ENCODE measurements around the gene B4GALT5.
A peak's percentile ranks its signal among the peaks of the same experiment; 100 is the strongest.

Gene B4GALT5

GRCh38 chr20:49704932-49705336 is 8.7 kb downstream of the B4GALT5 start:
- Histone ChIP-seq H3K27ac (replicated peaks) (no peak overlapping the region), H3K4me3 (replicated peaks; ENCODE audit: insufficient read depth, low read length) (peak overlapping the region; percentile 17; the same call in 1 of the 2 replicates), H3K27me3 (ENCODE audit: insufficient read depth, poor library complexity, severe bottlenecking) (no peaks in the 10 kb centered on the region)
- no peak for TF ChIP-seq POLR2AphosphoS5 (IDR thresholded peaks at IDR 0.05; ENCODE audit: low read depth)
- peak; percentile 64; the same call in 1 of the 2 replicates for TF ChIP-seq SPI1 (IDR thresholded peaks at IDR 0.05; ENCODE audit: borderline replicate concordance, low read depth)
- no peak for TF ChIP-seq GABPA (IDR thresholded peaks at IDR 0.05; ENCODE audit: low read depth)
- peak in 1 of 2 experiments; percentile 33 for DNase-seq (ENCODE audit: low read depth in 1 of 2, low spot score in 1 of 2)

GRCh38 chr20:49701916-49702315 is 11.8 kb downstream of the B4GALT5 start:
- H3K27me3 ChIP-seq (ENCODE audit: insufficient read depth, poor library complexity, severe bottlenecking): no peaks in the 10 kb centered on the region
- no peak overlapping the region for H3K4me3 ChIP-seq (replicated peaks; ENCODE audit: insufficient read depth, low read length)
- TF ChIP-seq REST (IDR thresholded peaks at IDR 0.05; ENCODE audit: insufficient replicate concordance, low read depth) (no peak), POLR2AphosphoS5 (IDR thresholded peaks at IDR 0.05; ENCODE audit: low read depth) (no peak), SPI1 (IDR thresholded peaks at IDR 0.05; ENCODE audit: borderline replicate concordance, low read depth) (no peak), CTCF (IDR thresholded peaks at IDR 0.05; ENCODE audit: insufficient read depth, low read length) (no peak), GABPA (IDR thresholded peaks at IDR 0.05; ENCODE audit: low read depth) (no peak)
- H3K27ac ChIP-seq (replicated peaks): peak overlapping the region; percentile 30
- peak in 1 of 2 experiments; percentile 21 for DNase-seq (ENCODE audit: low read depth in 1 of 2, low spot score in 1 of 2)

GRCh38 chr20:49701241-49701790 is 12.4 kb downstream of the B4GALT5 start:
- H3K4me3 ChIP-seq (replicated peaks; ENCODE audit: insufficient read depth, low read length): no peak overlapping the region
- TF ChIP-seq CTCF (IDR thresholded peaks at IDR 0.05; ENCODE audit: insufficient read depth, low read length) (no peak), GABPA (IDR thresholded peaks at IDR 0.05; ENCODE audit: low read depth) (no peak), SPI1 (IDR thresholded peaks at IDR 0.05; ENCODE audit: borderline replicate concordance, low read depth) (no peak), POLR2AphosphoS5 (IDR thresholded peaks at IDR 0.05; ENCODE audit: low read depth) (no peak), REST (IDR thresholded peaks at IDR 0.05; ENCODE audit: insufficient replicate concordance, low read depth) (no peak)

GRCh38 chr20:49700411-49701185 is 13.1 kb downstream of the B4GALT5 start:
- Histone ChIP-seq H3K4me3 (replicated peaks; ENCODE audit: insufficient read depth, low read length) (no peak overlapping the region), H3K27me3 (ENCODE audit: insufficient read depth, poor library complexity, severe bottlenecking) (no peaks in the 10 kb centered on the region), H3K27ac (replicated peaks) (peak overlapping the region; percentile 41)
- peak in 1 of 2 experiments; percentile 60 for DNase-seq (ENCODE audit: low read depth in 1 of 2, low spot score in 1 of 2)
- TF ChIP-seq REST (IDR thresholded peaks at IDR 0.05; ENCODE audit: insufficient replicate concordance, low read depth) (no peak), GABPA (IDR thresholded peaks at IDR 0.05; ENCODE audit: low read depth) (no peak), POLR2AphosphoS5 (IDR thresholded peaks at IDR 0.05; ENCODE audit: low read depth) (no peak), CTCF (IDR thresholded peaks at IDR 0.05; ENCODE audit: insufficient read depth, low read length) (no peak), SPI1 (IDR thresholded peaks at IDR 0.05; ENCODE audit: borderline replicate concordance, low read depth) (no peak)

More at GRCh38 chr20:49701241-49701790, 12.4 kb downstream of the B4GALT5 start:
- peak overlapping the region; percentile 41 for H3K27ac ChIP-seq (replicated peaks)
- no peaks in the 10 kb centered on the region for H3K27me3 ChIP-seq (ENCODE audit: insufficient read depth, poor library complexity, severe bottlenecking)
- DNase-seq (ENCODE audit: low read depth in 1 of 2, low spot score in 1 of 2): peak in 1 of 2 experiments; percentile 16
